GM12864 (cell line): ENCODE results near the gene HEATR5B.
"Not testable (repeated sequence)": the region's sequence is repeated elsewhere in the genome, so short reads cannot be mapped to it uniquely, and the experiment has no call there.

Experiments used
- DNase-seq: peaks from one replicate; pipeline ENCODE4 v3.0.0-alpha.2; 2011; ENCODE audit warnings: low read depth
- H3K4me3 ChIP-seq: 2 replicates; pipeline ENCODE4 v1.5.1; 2011; ENCODE audit warnings: mild to moderate bottlenecking, low read depth, low read length, control low read depth
- TF ChIP-seq, protein P1 (sequence below): IDR thresholded peaks from 2 replicates; pipeline ENCODE4 v1.5.1; 2011; ENCODE audit warnings: low read depth, mild to moderate bottlenecking, moderate library complexity, low read length, control low read depth, inconsistent platforms; ENCODE audit errors: missing control alignments

HEATR5B gene

DNA sequence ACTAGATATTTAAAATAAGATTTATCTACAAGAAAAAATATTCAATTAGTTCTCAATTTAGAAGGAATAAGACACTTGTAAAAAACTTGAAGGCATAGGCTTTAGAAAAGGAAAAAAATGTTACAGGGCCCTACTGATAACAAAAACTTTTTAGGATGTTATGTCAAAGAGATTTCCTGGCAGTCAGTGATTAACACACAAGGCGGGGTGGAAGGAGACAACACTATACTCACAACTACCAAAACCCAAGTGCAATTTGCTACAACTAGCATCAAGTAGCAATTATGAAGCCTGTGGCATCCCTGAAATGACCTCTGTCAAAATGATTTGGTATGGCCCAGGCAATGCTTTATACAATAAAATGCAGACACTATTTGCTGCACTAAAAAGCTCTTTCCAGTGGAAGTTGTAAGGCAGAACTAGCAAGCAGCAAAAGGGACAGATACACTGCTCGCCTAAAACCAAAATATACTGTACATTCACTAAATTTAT is 133.1 kb downstream of the HEATR5B start:
- TF ChIP-seq, protein P1, sequence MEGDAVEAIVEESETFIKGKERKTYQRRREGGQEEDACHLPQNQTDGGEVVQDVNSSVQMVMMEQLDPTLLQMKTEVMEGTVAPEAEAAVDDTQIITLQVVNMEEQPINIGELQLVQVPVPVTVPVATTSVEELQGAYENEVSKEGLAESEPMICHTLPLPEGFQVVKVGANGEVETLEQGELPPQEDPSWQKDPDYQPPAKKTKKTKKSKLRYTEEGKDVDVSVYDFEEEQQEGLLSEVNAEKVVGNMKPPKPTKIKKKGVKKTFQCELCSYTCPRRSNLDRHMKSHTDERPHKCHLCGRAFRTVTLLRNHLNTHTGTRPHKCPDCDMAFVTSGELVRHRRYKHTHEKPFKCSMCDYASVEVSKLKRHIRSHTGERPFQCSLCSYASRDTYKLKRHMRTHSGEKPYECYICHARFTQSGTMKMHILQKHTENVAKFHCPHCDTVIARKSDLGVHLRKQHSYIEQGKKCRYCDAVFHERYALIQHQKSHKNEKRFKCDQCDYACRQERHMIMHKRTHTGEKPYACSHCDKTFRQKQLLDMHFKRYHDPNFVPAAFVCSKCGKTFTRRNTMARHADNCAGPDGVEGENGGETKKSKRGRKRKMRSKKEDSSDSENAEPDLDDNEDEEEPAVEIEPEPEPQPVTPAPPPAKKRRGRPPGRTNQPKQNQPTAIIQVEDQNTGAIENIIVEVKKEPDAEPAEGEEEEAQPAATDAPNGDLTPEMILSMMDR = no peak
- DNase-seq = no peak
- H3K4me3 ChIP-seq = no peak overlapping the region

DNA sequence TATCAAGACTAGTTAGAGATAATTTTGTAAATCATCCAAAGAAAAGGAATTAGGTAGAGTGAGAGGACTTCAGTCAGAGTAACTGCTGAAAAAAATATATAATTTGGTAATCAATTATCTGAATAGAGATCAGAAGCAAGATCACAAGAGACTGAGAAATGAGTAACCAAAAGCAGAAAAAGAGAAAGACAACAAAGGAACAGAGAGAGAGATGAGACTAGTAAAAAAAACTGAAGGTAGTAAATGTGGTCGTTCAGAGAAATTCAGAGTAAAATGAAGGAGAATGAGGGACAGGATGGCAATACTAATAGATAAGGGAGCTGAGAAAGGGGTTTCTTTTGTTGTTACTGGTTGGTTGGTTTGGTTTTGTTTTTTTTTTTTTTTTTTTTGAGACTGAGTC is 134.3 kb downstream of the HEATR5B start:
- H3K4me3 ChIP-seq = no peak overlapping the region
- TF ChIP-seq, protein P1 = no peak
- no peak for DNase-seq

DNA sequence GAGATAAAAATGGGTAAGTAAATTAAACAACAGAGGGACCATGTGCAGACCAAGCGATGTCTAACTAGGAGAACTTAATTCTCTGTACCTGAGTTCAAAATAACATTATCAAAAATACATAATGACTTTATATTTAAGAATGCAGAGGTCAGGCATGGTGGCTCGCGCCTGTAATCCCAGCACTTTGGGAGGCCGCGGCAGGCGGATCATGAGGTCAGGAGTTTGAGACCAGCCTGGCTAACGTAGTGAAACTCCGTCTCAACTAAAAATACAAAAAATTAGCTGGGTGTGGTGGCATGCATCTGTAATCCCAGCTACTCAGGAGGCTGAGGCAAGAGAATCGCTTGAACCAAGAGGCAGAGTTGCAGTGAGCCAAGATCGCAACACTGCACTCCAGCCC is 138.9 kb downstream of the HEATR5B start:
- not testable (repeated sequence) for DNase-seq, H3K4me3 ChIP-seq

DNA sequence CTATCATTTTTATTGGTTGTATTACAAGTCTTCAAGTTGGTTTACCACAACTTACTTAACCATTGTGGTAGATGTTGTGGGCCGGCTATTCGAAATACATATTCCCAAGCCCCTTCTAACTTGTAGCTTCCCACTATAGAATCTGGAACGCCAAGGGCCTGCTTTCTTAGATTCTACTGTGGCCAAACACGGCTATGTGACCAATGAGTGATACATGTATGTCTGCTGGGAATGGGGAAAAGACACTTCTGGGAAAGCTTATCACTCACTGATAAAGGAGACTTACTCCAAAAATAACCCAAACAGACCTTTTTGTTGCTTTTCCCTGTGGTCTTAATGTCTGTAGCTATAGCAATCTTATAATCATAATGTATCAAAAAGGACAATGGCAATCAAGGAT is 142.3 kb downstream of the HEATR5B start:
- H3K4me3 ChIP-seq = no peak overlapping the region
- no peak for DNase-seq
- TF ChIP-seq, protein P1 = no peak

DNA sequence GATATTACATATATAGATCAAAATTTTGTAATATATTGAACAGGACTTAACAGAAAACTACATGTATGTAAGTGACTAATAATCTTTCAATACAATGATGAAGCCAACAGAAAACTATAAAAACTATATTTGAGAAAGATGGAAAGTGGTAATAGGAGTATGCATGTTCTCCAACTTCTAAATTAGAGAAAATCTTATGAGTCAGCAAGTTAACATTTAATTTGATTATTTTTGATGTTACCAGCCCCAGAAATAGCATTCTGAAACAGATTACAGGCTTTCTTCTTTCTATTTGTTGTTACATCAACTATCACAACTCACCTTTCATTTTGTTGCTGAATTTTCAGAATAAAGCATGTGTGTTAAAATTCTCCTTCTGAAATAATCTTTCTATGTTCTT is 147.6 kb downstream of the HEATR5B start:
- not testable (repeated sequence) for H3K4me3 ChIP-seq, DNase-seq

DNA sequence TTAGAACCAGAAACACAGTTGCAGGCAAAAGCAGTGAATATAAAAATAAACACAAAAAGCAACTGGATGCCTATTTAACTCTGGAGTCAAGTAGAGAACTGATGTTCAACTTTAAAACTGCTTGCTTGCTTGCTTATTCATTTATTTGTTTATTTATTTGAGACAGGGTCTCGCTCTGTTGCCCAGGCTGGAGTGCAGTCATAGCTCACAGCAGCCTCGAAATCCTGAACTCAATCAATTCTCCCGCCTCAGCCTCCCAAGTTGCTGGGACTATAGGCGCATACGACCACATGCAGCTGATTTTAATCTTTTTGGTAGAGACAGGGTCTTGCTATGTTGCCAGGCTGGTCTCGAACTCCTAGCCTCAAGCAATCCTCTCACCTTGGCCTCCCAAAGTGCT is 152.5 kb downstream of the HEATR5B start:
- not testable (repeated sequence) for H3K4me3 ChIP-seq, DNase-seq
